ENCODE data around the gene CLCN6.

GRCh38 chr1:11767922-11768704 lies 37.9 kb upstream of the CLCN6 start:
- TF ChIP-seq CTCF (optimal IDR thresholded peaks at IDR 0.05 in 1 of 3, IDR thresholded peaks at IDR 0.05 in 1 of 3, conservative IDR thresholded peaks at IDR 0.05 in 1 of 3; ENCODE audit: extremely low read depth in 1 of 3, insufficient read depth in 2 of 3, low read length in 3 of 3) (no peak), EZH2 (IDR thresholded peaks at IDR 0.05; ENCODE audit: low read length) (no peak)

Measured in keratinocyte (primary cell).